Endothelial cell of umbilical vein (primary cell): ENCODE measurements around the gene LMO1.

Source experiments
- EZH2 ChIP-seq: IDR thresholded peaks from 2 replicates; pipeline ENCODE4 v1.6.1; 2012; ENCODE audit warnings: borderline replicate concordance, low read depth, mild to moderate bottlenecking, moderate library complexity, low read length, inconsistent platforms; ENCODE audit not compliant: severe bottlenecking
- JUN ChIP-seq: IDR thresholded peaks from 2 replicates; pipeline ENCODE4 v1.6.1; 2011; ENCODE audit warnings: borderline replicate concordance, low read depth; ENCODE audit not compliant: insufficient read length, insufficient read depth
- POLR2A ChIP-seq: IDR thresholded peaks from 2 replicates; pipeline ENCODE4 v1.6.1; 2012; ENCODE audit warnings: low read depth, mild to moderate bottlenecking, control low read depth, low read length
- POLR2AphosphoS5 ChIP-seq: IDR thresholded peaks from 2 replicates; pipeline ENCODE4 v1.6.1; 2012; ENCODE audit warnings: low read depth, mild to moderate bottlenecking, control low read depth, low read length, moderate library complexity; ENCODE audit not compliant: insufficient read depth
- TF ChIP-seq, protein P1 (sequence below), 2 donors: IDR thresholded peaks; 1 replicate in 1 of 2; 2 replicates in 1 of 2; pipeline ENCODE4 v1.5.1; 2011; ENCODE audit warnings: low read length in 2 of 2, mild to moderate bottlenecking in 2 of 2, moderate library complexity in 2 of 2, control low read depth in 1 of 2, inconsistent platforms in 1 of 2, low read depth in 1 of 2; ENCODE audit not compliant: insufficient read depth in 1 of 2; ENCODE audit errors: extremely low read depth in 1 of 2

DNA sequence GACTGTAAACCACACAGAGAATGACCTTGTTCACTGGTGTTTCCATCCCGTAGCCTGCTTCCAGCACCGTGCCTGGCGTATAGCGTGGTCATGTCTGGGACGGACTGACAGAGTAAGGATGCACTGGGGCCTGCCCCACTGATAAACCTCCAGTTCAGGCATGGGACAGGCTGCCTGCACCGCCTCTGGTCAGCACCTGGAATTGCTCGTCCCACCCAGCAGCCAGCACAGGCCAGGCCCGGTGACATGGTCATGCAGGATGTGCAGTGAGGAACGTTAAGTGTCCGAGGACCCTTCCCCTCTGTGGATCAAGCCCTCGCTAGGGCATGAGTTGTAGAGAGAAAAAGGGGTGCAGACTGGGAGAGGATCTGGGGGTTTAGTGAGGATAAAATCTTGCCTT lies 44.8 kb downstream of the LMO1 start:
- TF ChIP-seq, protein P1, sequence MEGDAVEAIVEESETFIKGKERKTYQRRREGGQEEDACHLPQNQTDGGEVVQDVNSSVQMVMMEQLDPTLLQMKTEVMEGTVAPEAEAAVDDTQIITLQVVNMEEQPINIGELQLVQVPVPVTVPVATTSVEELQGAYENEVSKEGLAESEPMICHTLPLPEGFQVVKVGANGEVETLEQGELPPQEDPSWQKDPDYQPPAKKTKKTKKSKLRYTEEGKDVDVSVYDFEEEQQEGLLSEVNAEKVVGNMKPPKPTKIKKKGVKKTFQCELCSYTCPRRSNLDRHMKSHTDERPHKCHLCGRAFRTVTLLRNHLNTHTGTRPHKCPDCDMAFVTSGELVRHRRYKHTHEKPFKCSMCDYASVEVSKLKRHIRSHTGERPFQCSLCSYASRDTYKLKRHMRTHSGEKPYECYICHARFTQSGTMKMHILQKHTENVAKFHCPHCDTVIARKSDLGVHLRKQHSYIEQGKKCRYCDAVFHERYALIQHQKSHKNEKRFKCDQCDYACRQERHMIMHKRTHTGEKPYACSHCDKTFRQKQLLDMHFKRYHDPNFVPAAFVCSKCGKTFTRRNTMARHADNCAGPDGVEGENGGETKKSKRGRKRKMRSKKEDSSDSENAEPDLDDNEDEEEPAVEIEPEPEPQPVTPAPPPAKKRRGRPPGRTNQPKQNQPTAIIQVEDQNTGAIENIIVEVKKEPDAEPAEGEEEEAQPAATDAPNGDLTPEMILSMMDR (IDR thresholded peaks at IDR 0.05; ENCODE audit: extremely low read depth in 1 of 2, insufficient read depth in 1 of 2, low read depth in 1 of 2, low read length in 2 of 2): no peak
- TF ChIP-seq POLR2A (no peak), EZH2 (no peak), POLR2AphosphoS5 (no peak), JUN (no peak)
